GM12878 (cell line): Measurements from ENCODE around the gene WNT5A. TPM values are rescaled to one million over a fixed set of nuclear protein-coding genes. Genes with fewer than 3 reads are reported as not detected.

Experiments used
- ATAC-seq: fragments of 200-7000 bp; cut with Tn5 transposase; 3 replicates; pipeline ENCODE4 v1.9.1; 2020; ENCODE audit warnings: mild to moderate bottlenecking, moderate library complexity
- BruUV-seq: library from RNA; stranded (reverse); fragments of 400-500 nt; replicated peaks from 2 replicates; lab custom pipeline; 2021; lab: Mats Ljungman, UMichigan
- CTCF ChIA-PET: fragments of 300-600 bp; sonication (Branson Sonifier 250); formaldehyde crosslinking; extraction: SDS; loops from one replicate; lab custom pipeline; 2021; ENCODE audit warnings: inconsistent platforms; lab: Yijun Ruan, JAX
- POLR2A ChIA-PET: fragments of 350-600 bp; formaldehyde crosslinking; extraction: SDS; loops from one replicate; lab custom pipeline; 2021; ENCODE audit warnings: inconsistent platforms; lab: Charles Lee
- RAD21 ChIA-PET: fragments of 300-600 bp; sonication (Branson Sonifier 250); formaldehyde crosslinking; loops from one replicate; lab custom pipeline; 2023; ENCODE audit warnings: antibody characterized with exemption; ENCODE audit not compliant: unreplicated experiment; lab: Charles Lee
- SMC1A ChIA-PET: fragments of 300-600 bp; sonication (Branson Sonifier 250); formaldehyde crosslinking; loops from one replicate; lab custom pipeline; 2023; ENCODE audit not compliant: unreplicated experiment, uncharacterized antibody; lab: Charles Lee
- DNase-seq: peaks from one replicate; pipeline ENCODE4 v3.0.0-alpha.2; 2011; ENCODE audit warnings: low read depth, low spot score
- FAIRE-seq: peaks from 3 replicates; lab custom pipeline; 2011; peaks lifted over from hg19 to GRCh38; lab: Jason Lieb, UNC
- H2AFZ ChIP-seq: 2 replicates; pipeline ENCODE4 v1.6.0; 2011; ENCODE audit warnings: low read depth, low read length, control low read depth; ENCODE audit not compliant: control insufficient read depth
- H3K27ac ChIP-seq: 2 replicates; pipeline ENCODE4 v1.5.1; 2011; ENCODE audit warnings: control low read depth; ENCODE audit not compliant: control insufficient read depth, insufficient read depth
- H3K27me3 ChIP-seq, 2 experiments: replicated peaks in 1 of 2; 2 replicates each; pipeline versions ENCODE4 v1.6.0 to v1.6.1; 2011; ENCODE audit warnings: low read length in 1 of 2; ENCODE audit not compliant: control insufficient read depth in 2 of 2, insufficient read depth in 2 of 2
- H3K36me3 ChIP-seq, 2 experiments: 2 replicates each; pipeline ENCODE4 v1.5.1; 2011; ENCODE audit warnings: low read length in 1 of 2; ENCODE audit not compliant: control insufficient read depth in 2 of 2, insufficient read depth in 2 of 2
- H3K4me1 ChIP-seq: 2 replicates; pipeline ENCODE4 v1.6.1; 2011; ENCODE audit warnings: mild to moderate bottlenecking, low read length, moderate library complexity, mixed read lengths; ENCODE audit not compliant: control insufficient read depth, insufficient read depth
- H3K4me2 ChIP-seq: 2 replicates; pipeline ENCODE4 v1.6.0; 2011; ENCODE audit warnings: control low read depth; ENCODE audit not compliant: control insufficient read depth, insufficient read depth
- H3K4me3 ChIP-seq: fragments of 200-600 bp; sonication (generic); 2 replicates; pipeline ENCODE4 v1.5.1; 2016
- H3K79me2 ChIP-seq: 2 replicates; pipeline ENCODE4 v1.6.0; 2011; ENCODE audit warnings: low read length; ENCODE audit not compliant: control insufficient read depth, insufficient read depth
- H3K9ac ChIP-seq: 2 replicates; pipeline ENCODE4 v1.8.0; 2011; ENCODE audit warnings: low read length, control low read depth, mixed read lengths; ENCODE audit not compliant: control insufficient read depth, insufficient read depth
- H3K9me3 ChIP-seq: replicated peaks from 3 replicates; pipeline ENCODE4 v1.5.1; 2011; ENCODE audit warnings: mild to moderate bottlenecking, low read length; ENCODE audit not compliant: control insufficient read depth, insufficient read depth
- H4K20me1 ChIP-seq: 2 replicates; pipeline ENCODE4 v1.6.0; 2011; ENCODE audit not compliant: control insufficient read depth, insufficient read depth
- PAX5 ChIP-seq: IDR thresholded peaks from 2 replicates; pipeline ENCODE4 v1.6.1; 2011; ENCODE audit warnings: low read depth, low read length, borderline replicate concordance
- PAX8 ChIP-seq: fragments of 450-650 bp; IDR thresholded peaks from 2 replicates; pipeline ENCODE4 v1.6.1; 2017; ENCODE audit warnings: mild to moderate bottlenecking, moderate library complexity
- SUPT20H ChIP-seq: IDR thresholded peaks from 2 replicates; pipeline ENCODE4 v1.6.1; 2011; ENCODE audit warnings: low read depth, mild to moderate bottlenecking, low read length, moderate library complexity, borderline replicate concordance; ENCODE audit not compliant: control insufficient read depth
- SUZ12 ChIP-seq: fragments of 200-600 bp; sonication (generic); IDR thresholded peaks from one replicate; pipeline ENCODE4 v1.6.1; 2018; ENCODE audit warnings: antibody characterized with exemption, mild to moderate bottlenecking; ENCODE audit not compliant: unreplicated experiment
- WGBS: methylation state at CpG from one replicate; pipeline ENCODE4 v1.1.6; 2016; ENCODE audit warnings: low lambda C conversion rate; ENCODE audit not compliant: insufficient replicate concordance, insufficient coverage; ENCODE audit errors: missing lambda C conversion rate; 5-methylcytosine and 5-hydroxymethylcytosine counted together
- in situ Hi-C: fragments of 300-500 bp; cut with MboI; formaldehyde crosslinking; loops from 9 replicates; pipeline ENCODE4 v1.14.3; 2018; ENCODE audit warnings: mixed read lengths
- intact Hi-C: fragments of 100-400 bp; cut with micrococcal nuclease; formaldehyde crosslinking; loops from one replicate; pipeline ENCODE4 v1.14.2; 2022; ENCODE audit not compliant: unreplicated experiment
- polyA plus RNA-seq, 11 experiments: library from polyadenylated mRNA; depleted of rRNA in 4 of 11; unstranded in 6 of 11; stranded (reverse) in 5 of 11; fragments of >200 nt; fragmentation: Nextera tagmentation in 4 of 11; fragmentation: Illumina TruSeq in 1 of 11; extraction: Ambion mirVana in 4 of 11; extraction: Trizol in 1 of 11; gene quantifications; 1 replicate in 1 of 11; 2 replicates in 10 of 11; pipeline versions ENCODE4 v1.2.1 to v1.2.3, GENCODE V29; 2011 to 2016; ENCODE audit warnings: inconsistent platforms in 2 of 11, missing spikeins in 2 of 11, low read depth in 1 of 11
- total RNA-seq, 4 experiments: library from RNA; depleted of rRNA in 3 of 4; stranded (reverse); fragments of >200 nt in 3 of 4; fragmentation: Illumina TruSeq in 1 of 4; extraction: Trizol in 1 of 4; gene quantifications; 2 replicates each; pipeline versions ENCODE4 v1.2.1 to v1.2.3, GENCODE V29; 2013 to 2021
- TF ChIP-seq, protein P1 (sequence below): IDR thresholded peaks from 2 replicates; pipeline ENCODE4 v1.6.1; 2012; ENCODE audit warnings: mild to moderate bottlenecking, low read depth, low read length

WNT5A gene
- total and polyA plus RNA-seq, 10 of the 15 experiments (the other 5 are each of a cell fraction or from before 2014, with no cell fraction given), result 0.06 to 2.8 (median 0.39) TPM

DNA sequence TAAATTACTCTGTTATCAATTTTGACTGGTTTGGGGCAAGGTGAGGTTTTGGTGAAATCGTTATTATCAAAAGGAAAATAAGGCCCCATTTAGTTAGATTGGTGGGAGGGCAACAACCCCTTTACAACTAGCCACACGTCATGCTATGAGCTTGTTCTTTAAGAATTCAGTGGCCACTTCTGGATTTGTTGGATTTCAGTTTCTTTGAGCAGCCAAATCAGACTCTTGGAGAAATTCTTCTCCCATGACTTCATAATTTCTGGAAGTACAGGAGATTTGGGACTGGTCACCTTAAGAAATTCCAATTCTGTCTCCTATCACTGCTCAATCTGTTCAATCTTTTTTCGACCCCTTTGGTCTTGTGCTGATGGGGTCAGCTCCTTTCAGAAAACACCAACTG is 14.8 kb upstream of the WNT5A start:
- POLR2A ChIA-PET, result no interaction called here
- H3K36me3 ChIP-seq, result no peaks in the 10 kb centered on the region
- FAIRE-seq, result no peak

More for the DNA sequence above, 14.8 kb upstream of the WNT5A start:
- Histone ChIP-seq H3K27ac (no peak overlapping the region), H4K20me1 (no peaks in the 10 kb centered on the region), H3K27me3 (no peaks in the 10 kb centered on the region), H3K4me1 (no peaks in the 10 kb centered on the region), H3K4me2 (no peak overlapping the region), H3K79me2 (no peaks in the 10 kb centered on the region), H2AFZ (no peak overlapping the region)
- in situ Hi-C loops (no loop called here), intact Hi-C loops (no loop called here)
- RAD21 ChIA-PET, result no interaction called here
- no TSS peak for BruUV-seq
- DNase-seq (no peak), ATAC-seq (no peak)
- TF ChIP-seq SUPT20H (no peak), SUZ12 (no peak), PAX8 (no peak), PAX5 (no peak)
- TF ChIP-seq, protein P1, sequence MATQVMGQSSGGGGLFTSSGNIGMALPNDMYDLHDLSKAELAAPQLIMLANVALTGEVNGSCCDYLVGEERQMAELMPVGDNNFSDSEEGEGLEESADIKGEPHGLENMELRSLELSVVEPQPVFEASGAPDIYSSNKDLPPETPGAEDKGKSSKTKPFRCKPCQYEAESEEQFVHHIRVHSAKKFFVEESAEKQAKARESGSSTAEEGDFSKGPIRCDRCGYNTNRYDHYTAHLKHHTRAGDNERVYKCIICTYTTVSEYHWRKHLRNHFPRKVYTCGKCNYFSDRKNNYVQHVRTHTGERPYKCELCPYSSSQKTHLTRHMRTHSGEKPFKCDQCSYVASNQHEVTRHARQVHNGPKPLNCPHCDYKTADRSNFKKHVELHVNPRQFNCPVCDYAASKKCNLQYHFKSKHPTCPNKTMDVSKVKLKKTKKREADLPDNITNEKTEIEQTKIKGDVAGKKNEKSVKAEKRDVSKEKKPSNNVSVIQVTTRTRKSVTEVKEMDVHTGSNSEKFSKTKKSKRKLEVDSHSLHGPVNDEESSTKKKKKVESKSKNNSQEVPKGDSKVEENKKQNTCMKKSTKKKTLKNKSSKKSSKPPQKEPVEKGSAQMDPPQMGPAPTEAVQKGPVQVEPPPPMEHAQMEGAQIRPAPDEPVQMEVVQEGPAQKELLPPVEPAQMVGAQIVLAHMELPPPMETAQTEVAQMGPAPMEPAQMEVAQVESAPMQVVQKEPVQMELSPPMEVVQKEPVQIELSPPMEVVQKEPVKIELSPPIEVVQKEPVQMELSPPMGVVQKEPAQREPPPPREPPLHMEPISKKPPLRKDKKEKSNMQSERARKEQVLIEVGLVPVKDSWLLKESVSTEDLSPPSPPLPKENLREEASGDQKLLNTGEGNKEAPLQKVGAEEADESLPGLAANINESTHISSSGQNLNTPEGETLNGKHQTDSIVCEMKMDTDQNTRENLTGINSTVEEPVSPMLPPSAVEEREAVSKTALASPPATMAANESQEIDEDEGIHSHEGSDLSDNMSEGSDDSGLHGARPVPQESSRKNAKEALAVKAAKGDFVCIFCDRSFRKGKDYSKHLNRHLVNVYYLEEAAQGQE, result no peak
- TF ChIP-seq, all 136 proteins: peak for 0
- 0% methylated on average over 3 of the region's 3 CpGs for WGBS
- no peak overlapping the region for H3K9ac ChIP-seq
- ChIA-PET SMC1A (interaction anchor here (0.7 kb wide), 2 partner anchors 220 to 770 kb away, joined by 3 read pairs; no protein-coding TSS in a partner anchor), CTCF (interaction anchor here (0.8 to 1.1 kb wide), 3 partner anchors 14 to 218 kb away, joined by 3 to 5 read pairs (median 3); partner anchors contain the start of gene WNT5A)
- no peaks in the 10 kb centered on the region for H3K9me3 ChIP-seq
- H3K4me3 ChIP-seq, result no peak overlapping the region
